Measurements from ENCODE around the gene ARID1B. TPM values are rescaled to one million over a fixed set of nuclear protein-coding genes. Genes with fewer than 3 reads are reported as not detected.

The ARID1B gene
- total RNA-seq, 5 donors from 2014 or later (not counting 1 experiment from before 2014, with no cell fraction given), result 103 to 161 (median 108) TPM

GRCh38 chr6:156961282-156961892 is 184.2 kb downstream of the ARID1B start:
- 98% methylated on average over 16 of the region's 17 CpGs for WGBS (ENCODE audit: insufficient coverage)
- peaks cover 0 to under 1% of the 10 kb centered on the region in 2 donors for H3K36me3 ChIP-seq (ENCODE audit: control insufficient read depth in 2 of 2, extremely low read depth in 1 of 2, insufficient read depth in 1 of 2, low read length in 1 of 2)
- H3K4me3 Mint-ChIP-seq, result no peak overlapping the region
- H3K27ac ChIP-seq (ENCODE audit: low read length), result no peak overlapping the region
- peaks cover 10% of the 10 kb centered on the region for H3K36me3 Mint-ChIP-seq
- no peak overlapping the region for H3K4me3 ChIP-seq (ENCODE audit: control insufficient read depth in 1 of 2, extremely low read depth in 1 of 2, low read length in 1 of 2)
- H3K4me1 Mint-ChIP-seq, result peaks cover 44 to 62% (median 58%) of the 10 kb centered on the region in 3 donors
- ATAC-seq (replicated peaks in 1 of 4), result no peak
- H3K9me3 Mint-ChIP-seq, result no peaks in the 10 kb centered on the region
- H3K27me3 Mint-ChIP-seq, result no peaks in the 10 kb centered on the region
- peaks cover 0 to 4% of the 10 kb centered on the region in 2 experiments for H3K4me1 ChIP-seq (ENCODE audit: control insufficient read depth in 1 of 2, extremely low read depth in 1 of 2, insufficient read depth in 2 of 2, low read length in 2 of 2)
- ChIA-PET CTCF (no interaction called here), POLR2A (no interaction called here)
- H3K27ac Mint-ChIP-seq, result no peak overlapping the region
- DNase-seq, result no peak
- no peaks in the 10 kb centered on the region for H3K27me3 ChIP-seq (replicated peaks in 1 of 2; ENCODE audit: control insufficient read depth in 2 of 2, extremely low read depth in 1 of 2, insufficient read depth in 2 of 2, low read length in 1 of 2)
- H3K9me3 ChIP-seq, result no peaks in the 10 kb centered on the region

- ChIA-PET CTCF (interaction anchor here in 1 of 2 donors (0.5 to 1.6 kb wide), 3 partner anchors 29 to 1656 kb away, joined by 3 to 5 read pairs (median 3); no protein-coding TSS in a partner anchor), POLR2A (interaction anchor here in 1 of 2 donors (0.6 kb wide), 1 partner anchor 94 kb away, joined by 3 read pairs; no protein-coding TSS in a partner anchor)
- Histone ChIP-seq H3K9me3 (no peaks in the 10 kb centered on the region), H3K4me1 (ENCODE audit: control insufficient read depth in 1 of 2, extremely low read depth in 1 of 2, insufficient read depth in 2 of 2, low read length in 2 of 2) (peaks cover 0 to 13% of the 10 kb centered on the region in 2 experiments), H3K27me3 (replicated peaks in 1 of 2; ENCODE audit: control insufficient read depth in 2 of 2, extremely low read depth in 1 of 2, insufficient read depth in 2 of 2, low read length in 1 of 2) (no peaks in the 10 kb centered on the region), H3K36me3 (ENCODE audit: control insufficient read depth in 2 of 2, extremely low read depth in 1 of 2, insufficient read depth in 1 of 2, low read length in 1 of 2) (peaks cover 0 to 4% of the 10 kb centered on the region in 2 donors), H3K4me3 (ENCODE audit: control insufficient read depth in 1 of 2, extremely low read depth in 1 of 2, low read length in 1 of 2) (no peak overlapping the region), H3K27ac (ENCODE audit: low read length) (no peak overlapping the region)
- H3K27ac Mint-ChIP-seq, result no peak overlapping the region
- ATAC-seq (replicated peaks in 1 of 4), result no peak
- H3K4me3 Mint-ChIP-seq, result peak overlapping the region in 1 of 3 donors; percentile 37
- no peaks in the 10 kb centered on the region for H3K9me3 Mint-ChIP-seq
- H3K4me1 Mint-ChIP-seq, result peaks cover 45 to 56% (median 53%) of the 10 kb centered on the region in 3 donors
- DNase-seq, result peak in 1 of 35 experiments; percentile 19
- 67% methylated on average over 2 of the region's 10 CpGs for WGBS (ENCODE audit: insufficient coverage)
- no peaks in the 10 kb centered on the region for H3K27me3 Mint-ChIP-seq
- no peaks in the 10 kb centered on the region for H3K36me3 Mint-ChIP-seq
Observed at GRCh38 chr6:156963712-156964700, 186.8 kb downstream of the ARID1B start.

- Histone ChIP-seq H3K4me1 (ENCODE audit: control insufficient read depth in 1 of 2, extremely low read depth in 1 of 2, insufficient read depth in 2 of 2, low read length in 2 of 2) (peaks cover 0 to 19% of the 10 kb centered on the region in 2 experiments), H3K27ac (ENCODE audit: low read length) (no peak overlapping the region), H3K9me3 (no peaks in the 10 kb centered on the region), H3K27me3 (replicated peaks in 1 of 2; ENCODE audit: control insufficient read depth in 2 of 2, extremely low read depth in 1 of 2, insufficient read depth in 2 of 2, low read length in 1 of 2) (no peaks in the 10 kb centered on the region), H3K36me3 (ENCODE audit: control insufficient read depth in 2 of 2, extremely low read depth in 1 of 2, insufficient read depth in 1 of 2, low read length in 1 of 2) (peaks cover 0 to 4% of the 10 kb centered on the region in 2 donors), H3K4me3 (ENCODE audit: control insufficient read depth in 1 of 2, extremely low read depth in 1 of 2, low read length in 1 of 2) (no peak overlapping the region)
- no peak overlapping the region for H3K27ac Mint-ChIP-seq
- ATAC-seq (replicated peaks in 1 of 4), result no peak
- H3K36me3 Mint-ChIP-seq, result no peaks in the 10 kb centered on the region
- CTCF ChIA-PET, result interaction anchor here in 1 of 2 donors (0.6 kb wide), 1 partner anchor 11 kb away, joined by 3 read pairs; no protein-coding TSS in a partner anchor
- POLR2A ChIA-PET, result interaction anchor here in 1 of 2 donors (0.6 kb wide), 2 partner anchors 25 to 1589 kb away, joined by 3 to 4 read pairs; no protein-coding TSS in a partner anchor
- 100% methylated on average over 2 of the region's 4 CpGs for WGBS (ENCODE audit: insufficient coverage)
- no peak overlapping the region for H3K4me3 Mint-ChIP-seq
- peaks cover 68 to 73% (median 71%) of the 10 kb centered on the region in 3 donors for H3K4me1 Mint-ChIP-seq
- no peak for DNase-seq
- no peaks in the 10 kb centered on the region for H3K9me3 Mint-ChIP-seq
- no peaks in the 10 kb centered on the region for H3K27me3 Mint-ChIP-seq
Observed at GRCh38 chr6:156967852-156968251, 190.7 kb downstream of the ARID1B start.

- Histone ChIP-seq H3K36me3 (ENCODE audit: control insufficient read depth in 2 of 2, extremely low read depth in 1 of 2, insufficient read depth in 1 of 2, low read length in 1 of 2) (peaks cover 0 to 4% of the 10 kb centered on the region in 2 donors), H3K4me1 (ENCODE audit: control insufficient read depth in 1 of 2, extremely low read depth in 1 of 2, insufficient read depth in 2 of 2, low read length in 2 of 2) (peaks cover 4 to 16% of the 10 kb centered on the region in 2 experiments), H3K9me3 (no peaks in the 10 kb centered on the region), H3K27ac (ENCODE audit: low read length) (no peak overlapping the region), H3K4me3 (ENCODE audit: control insufficient read depth in 1 of 2, extremely low read depth in 1 of 2, low read length in 1 of 2) (no peak overlapping the region), H3K27me3 (replicated peaks in 1 of 2; ENCODE audit: control insufficient read depth in 2 of 2, extremely low read depth in 1 of 2, insufficient read depth in 2 of 2, low read length in 1 of 2) (no peaks in the 10 kb centered on the region)
- POLR2A ChIA-PET, result interaction anchor here in 1 of 2 donors (0.6 kb wide), 1 partner anchor 17 kb away, joined by 3 read pairs; no protein-coding TSS in a partner anchor
- H3K4me1 Mint-ChIP-seq, result peaks cover 70 to 77% (median 73%) of the 10 kb centered on the region in 3 donors
- CTCF ChIA-PET, result interaction anchor here in 1 of 2 donors (0.5 to 0.6 kb wide), 2 partner anchors 58 to 73 kb away, joined by 3 to 7 read pairs; no protein-coding TSS in a partner anchor
- H3K36me3 Mint-ChIP-seq, result no peaks in the 10 kb centered on the region
- DNase-seq (no peak), ATAC-seq (replicated peaks in 1 of 4) (no peak)
- 100% methylated on average over 3 of the region's 5 CpGs for WGBS (ENCODE audit: insufficient coverage)
- no peak overlapping the region for H3K27ac Mint-ChIP-seq
- no peak overlapping the region for H3K4me3 Mint-ChIP-seq
- no peaks in the 10 kb centered on the region for H3K27me3 Mint-ChIP-seq
- H3K9me3 Mint-ChIP-seq, result no peaks in the 10 kb centered on the region
Observed at GRCh38 chr6:156969233-156969632, 192.1 kb downstream of the ARID1B start.

GRCh38 chr6:156970595-156971112 is 193.5 kb downstream of the ARID1B start:
- no peaks in the 10 kb centered on the region for H3K9me3 Mint-ChIP-seq
- peaks cover 0 to 4% of the 10 kb centered on the region in 2 donors for H3K36me3 ChIP-seq (ENCODE audit: control insufficient read depth in 2 of 2, extremely low read depth in 1 of 2, insufficient read depth in 1 of 2, low read length in 1 of 2)
- no peaks in the 10 kb centered on the region for H3K27me3 ChIP-seq (replicated peaks in 1 of 2; ENCODE audit: control insufficient read depth in 2 of 2, extremely low read depth in 1 of 2, insufficient read depth in 2 of 2, low read length in 1 of 2)
- POLR2A ChIA-PET, result no interaction called here
- DNase-seq (no peak), ATAC-seq (replicated peaks in 1 of 4) (no peak)
- H3K27ac Mint-ChIP-seq, result peak overlapping the region in 1 of 2 donors; percentile 28
- CTCF ChIA-PET, result no interaction called here
- H3K4me1 ChIP-seq (ENCODE audit: control insufficient read depth in 1 of 2, extremely low read depth in 1 of 2, insufficient read depth in 2 of 2, low read length in 2 of 2), result peaks cover 6 to 18% of the 10 kb centered on the region in 2 experiments
- no peak overlapping the region for H3K4me3 ChIP-seq (ENCODE audit: control insufficient read depth in 1 of 2, extremely low read depth in 1 of 2, low read length in 1 of 2)
- 100% methylated on average over 1 of the region's 2 CpGs for WGBS (ENCODE audit: insufficient coverage)
- H3K27ac ChIP-seq (ENCODE audit: low read length), result no peak overlapping the region
- no peak overlapping the region for H3K4me3 Mint-ChIP-seq
- no peaks in the 10 kb centered on the region for H3K9me3 ChIP-seq
- H3K36me3 Mint-ChIP-seq, result no peaks in the 10 kb centered on the region
- H3K27me3 Mint-ChIP-seq, result no peaks in the 10 kb centered on the region
- peaks cover 71 to 82% (median 75%) of the 10 kb centered on the region in 3 donors for H3K4me1 Mint-ChIP-seq

Data from T-cell (primary cell).